HepG2 (cell line): ENCODE measurements around the gene RPL36. TPM values are rescaled to one million over a fixed set of nuclear protein-coding genes. Genes with fewer than 3 reads are reported as not detected.

ENCODE experiments used
- ARID3A ChIP-seq: IDR thresholded peaks from 2 replicates; pipeline ENCODE4 v1.6.1; 2012; ENCODE audit warnings: low read depth, low read length, improper control_type of control experiment
- ATF7 ChIP-seq, 2 experiments: fragments of 450-650 bp in 1 of 2; sonication (generic) in 1 of 2; formaldehyde crosslinking in 1 of 2; IDR thresholded peaks; 2 replicates each; pipeline versions ENCODE4 v1.4.0 to v1.6.1; 2016 to 2020; ENCODE audit warnings: antibody characterized with exemption in 1 of 2, mild to moderate bottlenecking in 1 of 2, missing genetic modification reagents in 1 of 2
- BRD4 ChIP-seq: sonication (generic); formaldehyde crosslinking; IDR thresholded peaks from 2 replicates; pipeline ENCODE4 v1.4.0; 2020; ENCODE audit warnings: missing genetic modification reagents
- CENPT ChIP-seq: sonication (generic); formaldehyde crosslinking; IDR thresholded peaks from 2 replicates; pipeline ENCODE4 v1.8.0; 2022; ENCODE audit warnings: low read depth, mild to moderate bottlenecking, moderate library complexity, missing genetic modification reagents
- IRX3 ChIP-seq: sonication (generic); formaldehyde crosslinking; IDR thresholded peaks from 2 replicates; pipeline ENCODE4 v1.8.1; 2023; ENCODE audit warnings: mild to moderate bottlenecking, low read depth, missing genetic modification reagents, borderline replicate concordance
- KIAA2018 ChIP-seq: sonication (generic); formaldehyde crosslinking; IDR thresholded peaks from 2 replicates; pipeline ENCODE4 v1.5.0; 2020; ENCODE audit warnings: mild to moderate bottlenecking, missing genetic modification reagents, borderline replicate concordance
- PREB ChIP-seq: sonication (generic); formaldehyde crosslinking; IDR thresholded peaks from 2 replicates; pipeline ENCODE4 v1.4.0; 2020; ENCODE audit warnings: missing genetic modification reagents
- RORA ChIP-seq: sonication (generic); formaldehyde crosslinking; IDR thresholded peaks from 2 replicates; pipeline ENCODE4 v1.5.0; 2020; ENCODE audit warnings: mild to moderate bottlenecking, missing genetic modification reagents, moderate library complexity
- SOX5 ChIP-seq: IDR thresholded peaks from 2 replicates; pipeline ENCODE4 v1.6.1; 2016; ENCODE audit warnings: borderline replicate concordance
- U2AF1 ChIP-seq: fragments of 200-400 bp; formaldehyde crosslinking; optimal IDR thresholded peaks from 2 replicates; pipeline ENCODE3; 2017; ENCODE audit warnings: mild to moderate bottlenecking, low read depth, low read length
- ZNF501 ChIP-seq: sonication (generic); formaldehyde crosslinking; IDR thresholded peaks from 2 replicates; pipeline ENCODE4 v1.5.1; 2020; ENCODE audit warnings: mild to moderate bottlenecking, moderate library complexity, missing genetic modification reagents
- ZNF598 ChIP-seq: sonication (generic); formaldehyde crosslinking; IDR thresholded peaks from 2 replicates; pipeline ENCODE4 v1.5.1; 2020; ENCODE audit warnings: mild to moderate bottlenecking, missing genetic modification reagents, borderline replicate concordance
- polyA plus RNA-seq, 8 experiments: library from polyadenylated mRNA; depleted of rRNA in 3 of 8; stranded (reverse) in 7 of 8; unstranded in 1 of 8; fragments of >200 nt; fragmentation: Illumina TruSeq in 4 of 8; extraction: Trizol in 4 of 8; gene quantifications; 2 replicates each; pipeline versions ENCODE4 v1.2.1 to v1.2.3, GENCODE V29; 2011 to 2016; ENCODE audit warnings: low read depth in 4 of 8, missing spikeins in 1 of 8, mixed read lengths in 1 of 8; ENCODE audit not compliant: insufficient read depth in 1 of 8
- total RNA-seq, 5 experiments: library from RNA; depleted of rRNA; stranded (reverse); fragments of >200 nt; fragmentation: Illumina TruSeq; extraction: Trizol; gene quantifications; 2 replicates each; pipeline ENCODE4 v1.2.3, GENCODE V29; 2016; ENCODE audit warnings: low read depth in 1 of 5
- TF ChIP-seq, protein P1 (sequence below): sonication (generic); formaldehyde crosslinking; IDR thresholded peaks from 2 replicates; pipeline ENCODE4 v1.5.1; 2020; ENCODE audit warnings: missing genetic modification reagents, mild to moderate bottlenecking, borderline replicate concordance
- TF ChIP-seq, protein P2 (sequence below), 2 experiments: fragments of 450-650 bp in 1 of 2; sonication (generic) in 1 of 2; formaldehyde crosslinking; IDR thresholded peaks; 2 replicates each; pipeline versions ENCODE4 v1.5.0 to v1.8.0; 2020 to 2022; ENCODE audit warnings: mild to moderate bottlenecking in 1 of 2, missing genetic modification reagents in 1 of 2

The RPL36 gene
- total and polyA plus RNA-seq, 2 of the 13 experiments (the other 11 are each of a cell fraction or from before 2014, with no cell fraction given): 706 to 740 TPM

- TF ChIP-seq KIAA2018 (CRISPR knock-in tag): no peak
- TF ChIP-seq RORA: no peak
- no peak for TF ChIP-seq ATF7 (IDR thresholded peaks at IDR 0.05)
- no peak; the same call in 1 of the 2 replicates for TF ChIP-seq ATF7 (CRISPR knock-in tag; IDR thresholded peaks at IDR 0.05)
- peak; percentile 62; the same call in 1 of the 2 replicates for TF ChIP-seq BRD4
- TF ChIP-seq ZNF598 (CRISPR knock-in tag): no peak; the same call in 1 of the 2 replicates
- TF ChIP-seq ARID3A: 0 out of 2 replicates have a peak, but pooled peaks have one; percentile 6
- TF ChIP-seq SOX5: peak; percentile 56
- no peak for TF ChIP-seq IRX3 (CRISPR knock-in tag)
- TF ChIP-seq, protein P1, sequence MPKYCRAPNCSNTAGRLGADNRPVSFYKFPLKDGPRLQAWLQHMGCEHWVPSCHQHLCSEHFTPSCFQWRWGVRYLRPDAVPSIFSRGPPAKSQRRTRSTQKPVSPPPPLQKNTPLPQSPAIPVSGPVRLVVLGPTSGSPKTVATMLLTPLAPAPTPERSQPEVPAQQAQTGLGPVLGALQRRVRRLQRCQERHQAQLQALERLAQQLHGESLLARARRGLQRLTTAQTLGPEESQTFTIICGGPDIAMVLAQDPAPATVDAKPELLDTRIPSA (CRISPR knock-in tag): no peak
- peak; percentile 52 for TF ChIP-seq U2AF1
- 0 out of 2 replicates have a peak, but pooled peaks have one; percentile 45 for TF ChIP-seq CENPT (CRISPR knock-in tag)
- no peak for TF ChIP-seq PREB (CRISPR knock-in tag)
- peak; percentile 87; the same call in 1 of the 2 replicates for TF ChIP-seq ZNF501
- TF ChIP-seq, protein P2, sequence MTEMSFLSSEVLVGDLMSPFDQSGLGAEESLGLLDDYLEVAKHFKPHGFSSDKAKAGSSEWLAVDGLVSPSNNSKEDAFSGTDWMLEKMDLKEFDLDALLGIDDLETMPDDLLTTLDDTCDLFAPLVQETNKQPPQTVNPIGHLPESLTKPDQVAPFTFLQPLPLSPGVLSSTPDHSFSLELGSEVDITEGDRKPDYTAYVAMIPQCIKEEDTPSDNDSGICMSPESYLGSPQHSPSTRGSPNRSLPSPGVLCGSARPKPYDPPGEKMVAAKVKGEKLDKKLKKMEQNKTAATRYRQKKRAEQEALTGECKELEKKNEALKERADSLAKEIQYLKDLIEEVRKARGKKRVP (CRISPR knock-in tag; IDR thresholded peaks at IDR 0.05): peak in 1 of 2 experiments; percentile 85; a peak in 2 of 4 replicates
Observed at GRCh38 chr19:5719961-5720790, 30.1 kb downstream of the RPL36 start, which contains the start of the genes CATSPERD and LONP1 (continued).
